ENCODE measurements around the gene PRDM2.

DNA sequence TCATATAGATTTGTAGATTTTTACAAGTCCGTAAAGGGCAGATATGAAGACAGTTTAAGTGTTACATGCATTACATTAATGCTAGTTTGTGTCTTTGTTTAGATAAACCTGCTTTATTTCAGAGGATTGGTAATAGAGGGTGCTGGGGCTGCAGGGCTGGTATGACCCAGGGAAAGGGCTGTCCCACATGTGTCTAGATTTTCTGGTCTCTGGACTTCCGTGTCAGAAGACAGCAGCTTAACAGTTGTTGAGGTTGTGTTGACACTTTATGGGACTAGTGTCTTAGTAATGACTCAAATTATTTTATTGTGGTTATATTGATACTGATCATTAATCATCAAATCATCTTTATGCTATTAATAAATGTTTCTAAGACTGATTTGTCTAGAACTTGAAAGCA lies 10.1 kb downstream of the PRDM2 start:
- TF ChIP-seq EZH2 (optimal IDR thresholded peaks at IDR 0.05; ENCODE audit: low read depth, low read length) (no peak), CTCF (IDR thresholded peaks at IDR 0.05; ENCODE audit: low read length) (no peak), EZH2phosphoT487 (IDR thresholded peaks at IDR 0.05; ENCODE audit: low read length) (no peak)
